Measurements from ENCODE around the gene SPATA6. TPM values are rescaled to one million over a fixed set of nuclear protein-coding genes. Genes with fewer than 3 reads are reported as not detected.

Gene SPATA6
- total RNA-seq, 1 experiment from 2014 or later = 18.2 TPM

- intact Hi-C loops (cut with micrococcal nuclease; ENCODE audit: unreplicated experiment) (loop anchor here (5.0 to 10.0 kb wide), 2 partner anchors 244 to 387 kb away; no protein-coding TSS in a partner anchor), in situ Hi-C loops (cut with HindIII; ENCODE audit: low pct_unique_long_range_greater_than_20kb, low sequenced_read_pairs) (no loop called here)
- Histone ChIP-seq H3K27me3 (ENCODE audit: control insufficient read depth, insufficient read depth, low read length) (no peaks in the 10 kb centered on the region), H3K36me3 (ENCODE audit: control insufficient read depth, insufficient read depth, low read length) (no peaks in the 10 kb centered on the region), H3K4me3 (ENCODE audit: low read depth in 2 of 2, low read length in 2 of 2) (no peak overlapping the region), H3K27ac (ENCODE audit: low read length) (no peak overlapping the region), H3K9me3 (ENCODE audit: control insufficient read depth, insufficient read depth, low read depth, low read length) (no peaks in the 10 kb centered on the region), H3K4me1 (ENCODE audit: control insufficient read depth, insufficient read depth, low read length) (peaks cover 3% of the 10 kb centered on the region; the same call in 1 of the 2 replicates)
- DNase-seq (ENCODE audit: low read depth, low spot score) (no peak), ATAC-seq (no peak)
- ChIA-PET CTCF (interaction anchor here (0.6 to 3.3 kb wide), 2 partner anchors 27 to 105 kb away, joined by 3 to 18 read pairs; partner anchors contain the start of gene SPATA6), POLR2A (no interaction called here)
- TF ChIP-seq CTCF (IDR thresholded peaks at IDR 0.05) = no peak
- no peak for TF ChIP-seq TCF7L2 (IDR thresholded peaks at IDR 0.05; ENCODE audit: low read depth, low read length)
- TF ChIP-seq SIN3A (IDR thresholded peaks at IDR 0.05; ENCODE audit: borderline replicate concordance, insufficient read depth, low read depth, low read length) = no peak
- no peak for TF ChIP-seq POLR2AphosphoS5 (IDR thresholded peaks at IDR 0.05; ENCODE audit: low read depth, low read length)
- TF ChIP-seq REST (IDR thresholded peaks at IDR 0.05; ENCODE audit: insufficient read depth in 1 of 2, low read depth in 2 of 2, low read length in 1 of 2) = no peak
- BruUV-seq (replicated peaks) = no TSS peak
Measured at GRCh38 chr1:48499211-48499735, 27.3 kb upstream of the SPATA6 start.

- ATAC-seq = peak; percentile 95
- peak overlapping the region in 1 of 2 experiments; percentile 15; a peak in 1 of 4 replicates for H3K4me3 ChIP-seq (ENCODE audit: low read depth in 2 of 2, low read length in 2 of 2)
- in situ Hi-C loops (cut with HindIII; ENCODE audit: low pct_unique_long_range_greater_than_20kb, low sequenced_read_pairs) = no loop called here
- no peaks in the 10 kb centered on the region for H3K27me3 ChIP-seq (ENCODE audit: control insufficient read depth, insufficient read depth, low read length)
- ChIA-PET POLR2A (no interaction called here), CTCF (interaction anchor here (0.5 to 3.3 kb wide), 5 partner anchors 13 to 840 kb away, joined by 3 to 18 read pairs (median 3); partner anchors contain the start of gene SPATA6)
- TF ChIP-seq SIN3A (IDR thresholded peaks at IDR 0.05; ENCODE audit: borderline replicate concordance, insufficient read depth, low read depth, low read length) = no peak
- TF ChIP-seq CTCF (IDR thresholded peaks at IDR 0.05) = peak; percentile 98
- no peaks in the 10 kb centered on the region for H3K9me3 ChIP-seq (ENCODE audit: control insufficient read depth, insufficient read depth, low read depth, low read length)
- peaks cover 3% of the 10 kb centered on the region; the same call in 1 of the 2 replicates for H3K4me1 ChIP-seq (ENCODE audit: control insufficient read depth, insufficient read depth, low read length)
- DNase-seq (ENCODE audit: low read depth, low spot score) = peak; percentile 57
- H3K36me3 ChIP-seq (ENCODE audit: control insufficient read depth, insufficient read depth, low read length) = no peaks in the 10 kb centered on the region
- H3K27ac ChIP-seq (ENCODE audit: low read length) = no peak overlapping the region
- BruUV-seq (replicated peaks) = no TSS peak
- intact Hi-C loops (cut with micrococcal nuclease; ENCODE audit: unreplicated experiment) = loop anchor here (5.0 to 10.0 kb wide), 2 partner anchors 243 to 386 kb away; no protein-coding TSS in a partner anchor
Measured at GRCh38 chr1:48498096-48498791, 26.2 kb upstream of the SPATA6 start.

Data from Panc1 (cell line).